Prostate gland (tissue), 2 donors: ENCODE results near the gene DDX51. TPM values are rescaled to one million over a fixed set of nuclear protein-coding genes. Genes with fewer than 3 reads are reported as not detected.

Source experiments
- DNase-seq: peaks from one replicate; pipeline ENCODE4 v3.0.0-alpha.2; 2019; ENCODE audit warnings: low spot score
- H3K27ac ChIP-seq, 2 donors: fragments of 200-600 bp; sonication (generic); 2 replicates each; pipeline ENCODE4 v1.5.1; 2017 to 2019
- H3K27me3 ChIP-seq: fragments of 200-600 bp; sonication (generic); replicated peaks from 2 replicates; pipeline ENCODE4 v1.5.1; 2019; ENCODE audit not compliant: insufficient read depth
- H3K36me3 ChIP-seq, 2 donors: fragments of 200-600 bp; sonication (generic); 1 replicate in 1 of 2; 2 replicates in 1 of 2; pipeline versions ENCODE4 v1.5.1 to v1.8.1; 2017 to 2019
- H3K4me1 ChIP-seq: fragments of 200-600 bp; sonication (generic); replicated peaks from 2 replicates; pipeline ENCODE4 v1.5.1; 2019
- H3K4me3 ChIP-seq, 2 donors: fragments of 200-600 bp; sonication (generic); 2 replicates each; pipeline ENCODE4 v1.5.1; 2017 to 2019
- H3K9me3 ChIP-seq: fragments of 200-600 bp; sonication (generic); 2 replicates; pipeline ENCODE4 v1.5.1; 2017
- CTCF ChIP-seq, 4 experiments: fragments of 200-600 bp in 2 of 4; fragments of 450-650 bp in 2 of 4; sonication (generic) in 2 of 4; IDR thresholded peaks; 1 replicate in 3 of 4; 2 replicates in 1 of 4; pipeline ENCODE4 v1.5.1; 2016 to 2019; ENCODE audit warnings: antibody characterized with exemption in 4 of 4, mild to moderate bottlenecking in 2 of 4, moderate library complexity in 2 of 4
- POLR2A ChIP-seq: fragments of 450-650 bp; IDR thresholded peaks from one replicate; pipeline ENCODE4 v1.6.1; 2016; ENCODE audit warnings: antibody characterized with exemption, mild to moderate bottlenecking
- POLR2AphosphoS5 ChIP-seq: sonication (generic); formaldehyde crosslinking; IDR thresholded peaks from one replicate; pipeline ENCODE4 v1.6.1; 2017; ENCODE audit warnings: antibody characterized with exemption
- WGBS: methylation state at CpG from one replicate; pipeline ENCODE4 v1.1.5; 2018; 5-methylcytosine and 5-hydroxymethylcytosine counted together
- intact Hi-C: fragments of 100-400 bp; cut with DNase I; formaldehyde crosslinking; loops from one replicate; pipeline ENCODE4 v1.14.2; 2022
- total RNA-seq, 2 donors: library from RNA; depleted of rRNA; stranded (reverse); fragments of >200 nt; gene quantifications; one replicate each; pipeline ENCODE4 v1.1.0, GENCODE V29; 2016

The DDX51 gene
- total RNA-seq, 2 donors from 2014 or later: 12.7 to 29.0 TPM

- WGBS: 82% methylated on average over 14 of the region's 14 CpGs
- no peaks in the 10 kb centered on the region for H3K27me3 ChIP-seq
- no peaks in the 10 kb centered on the region for H3K9me3 ChIP-seq
- no peak overlapping the region for H3K4me3 ChIP-seq
- no peaks in the 10 kb centered on the region for H3K36me3 ChIP-seq
- H3K27ac ChIP-seq: no peak overlapping the region
- H3K4me1 ChIP-seq: no peaks in the 10 kb centered on the region
- DNase-seq: no peak
- TF ChIP-seq CTCF (IDR thresholded peaks at IDR 0.05): no peak
- TF ChIP-seq POLR2AphosphoS5: no peak
- intact Hi-C loops: no loop called here
Measured at GRCh38 chr12:132121283-132121682, 22.8 kb downstream of the DDX51 start.

GRCh38 chr12:132118876-132119275 lies 25.2 kb downstream of the DDX51 start:
- no peaks in the 10 kb centered on the region for H3K36me3 ChIP-seq
- 94% methylated on average over 21 of the region's 22 CpGs for WGBS
- H3K27ac ChIP-seq: no peak overlapping the region
- no peak for DNase-seq
- H3K4me1 ChIP-seq: no peaks in the 10 kb centered on the region
- no peaks in the 10 kb centered on the region for H3K9me3 ChIP-seq
- H3K4me3 ChIP-seq: no peak overlapping the region
- no peak for TF ChIP-seq CTCF (IDR thresholded peaks at IDR 0.05)
- no peak for TF ChIP-seq POLR2AphosphoS5
- TF ChIP-seq POLR2A: no peak
- intact Hi-C loops: no loop called here
- no peaks in the 10 kb centered on the region for H3K27me3 ChIP-seq

- H3K27ac ChIP-seq: no peak overlapping the region
- no peak for TF ChIP-seq POLR2A
- TF ChIP-seq CTCF (IDR thresholded peaks at IDR 0.05): no peak
- TF ChIP-seq POLR2AphosphoS5: no peak
- H3K27me3 ChIP-seq: no peaks in the 10 kb centered on the region
- no peak overlapping the region for H3K4me3 ChIP-seq
- DNase-seq: no peak
- WGBS: 96% methylated on average over 10 of the region's 10 CpGs
- H3K4me1 ChIP-seq: no peaks in the 10 kb centered on the region
- no peaks in the 10 kb centered on the region for H3K9me3 ChIP-seq
- no peaks in the 10 kb centered on the region for H3K36me3 ChIP-seq
- intact Hi-C loops: no loop called here
Measured at GRCh38 chr12:132117558-132117875, 26.6 kb downstream of the DDX51 start.

GRCh38 chr12:132116709-132117557 lies 27.2 kb downstream of the DDX51 start:
- H3K27me3 ChIP-seq: no peaks in the 10 kb centered on the region
- no peak overlapping the region for H3K27ac ChIP-seq
- DNase-seq: no peak
- intact Hi-C loops: no loop called here
- no peaks in the 10 kb centered on the region for H3K36me3 ChIP-seq
- H3K9me3 ChIP-seq: no peaks in the 10 kb centered on the region
- 97% methylated on average over 57 of the region's 58 CpGs for WGBS
- H3K4me3 ChIP-seq: no peak overlapping the region
- TF ChIP-seq CTCF (IDR thresholded peaks at IDR 0.05) (no peak), POLR2A (no peak), POLR2AphosphoS5 (no peak)
- H3K4me1 ChIP-seq: no peaks in the 10 kb centered on the region

GRCh38 chr12:132115500-132115899 lies 28.6 kb downstream of the DDX51 start:
- 97% methylated on average over 9 of the region's 9 CpGs for whole genome bisulfite sequencing
- Histone ChIP-seq H3K4me3 (no peak overlapping the region), H3K9me3 (no peaks in the 10 kb centered on the region), H3K36me3 (no peaks in the 10 kb centered on the region), H3K4me1 (no peaks in the 10 kb centered on the region), H3K27ac (no peak overlapping the region), H3K27me3 (no peaks in the 10 kb centered on the region)
- no peak for DNase-seq
- intact Hi-C loops: no loop called here
- TF ChIP-seq POLR2AphosphoS5 (no peak), POLR2A (no peak), CTCF (IDR thresholded peaks at IDR 0.05) (no peak)
